IPS-15b (cell line): ENCODE results near the gene ATN1.

Experiments
- H3K27me3 ChIP-seq: one replicate; pipeline ENCODE4 v1.6.1; 2013; ENCODE audit warnings: low read length; ENCODE audit not compliant: control insufficient read depth, insufficient read depth
- H3K36me3 ChIP-seq: one replicate; pipeline ENCODE4 v1.6.1; 2013; ENCODE audit warnings: low read length; ENCODE audit not compliant: control insufficient read depth, insufficient read depth
- H3K4me1 ChIP-seq: one replicate; pipeline ENCODE4 v1.6.1; 2013; ENCODE audit warnings: mild to moderate bottlenecking, low read length; ENCODE audit not compliant: control insufficient read depth, insufficient read depth
- H3K4me3 ChIP-seq: one replicate; pipeline ENCODE4 v1.5.1; 2013; ENCODE audit warnings: low read depth, low read length
- H3K9ac ChIP-seq: one replicate; pipeline ENCODE4 v1.6.1; 2013; ENCODE audit warnings: low read depth, mild to moderate bottlenecking, low read length
- H3K9me3 ChIP-seq: one replicate; pipeline ENCODE4 v1.6.1; 2013; ENCODE audit warnings: mild to moderate bottlenecking, low read length; ENCODE audit not compliant: control insufficient read depth, insufficient read depth

The ATN1 gene

GRCh38 chr12:6980075-6980474 lies 52.3 kb downstream of the ATN1 start:
- H3K4me3 ChIP-seq: no peak overlapping the region
- H3K9me3 ChIP-seq: no peaks in the 10 kb centered on the region
- no peak overlapping the region for H3K9ac ChIP-seq
- H3K4me1 ChIP-seq: no peaks in the 10 kb centered on the region
- no peaks in the 10 kb centered on the region for H3K27me3 ChIP-seq
- H3K36me3 ChIP-seq: peaks cover 35% of the 10 kb centered on the region

GRCh38 chr12:6980740-6981139 lies 53.0 kb downstream of the ATN1 start:
- no peaks in the 10 kb centered on the region for H3K4me1 ChIP-seq
- H3K27me3 ChIP-seq: no peaks in the 10 kb centered on the region
- peaks cover 28% of the 10 kb centered on the region for H3K36me3 ChIP-seq
- H3K4me3 ChIP-seq: no peak overlapping the region
- H3K9me3 ChIP-seq: no peaks in the 10 kb centered on the region
- no peak overlapping the region for H3K9ac ChIP-seq

- Histone ChIP-seq H3K9ac (no peak overlapping the region), H3K4me1 (no peaks in the 10 kb centered on the region), H3K27me3 (no peaks in the 10 kb centered on the region), H3K4me3 (no peak overlapping the region), H3K9me3 (no peaks in the 10 kb centered on the region), H3K36me3 (peaks cover 26% of the 10 kb centered on the region)
Measured at GRCh38 chr12:6981152-6982052, 53.6 kb downstream of the ATN1 start.

GRCh38 chr12:6982532-6982931 lies 54.8 kb downstream of the ATN1 start:
- H3K27me3 ChIP-seq: no peaks in the 10 kb centered on the region
- H3K4me3 ChIP-seq: no peak overlapping the region
- peaks cover 16% of the 10 kb centered on the region for H3K36me3 ChIP-seq
- H3K9me3 ChIP-seq: no peaks in the 10 kb centered on the region
- H3K4me1 ChIP-seq: no peaks in the 10 kb centered on the region
- H3K9ac ChIP-seq: no peak overlapping the region

GRCh38 chr12:6987956-6988553 lies 60.3 kb downstream of the ATN1 start:
- Histone ChIP-seq H3K4me3 (no peak overlapping the region), H3K4me1 (no peaks in the 10 kb centered on the region), H3K36me3 (no peaks in the 10 kb centered on the region), H3K9me3 (no peaks in the 10 kb centered on the region), H3K9ac (no peak overlapping the region), H3K27me3 (no peaks in the 10 kb centered on the region)
